GM19328 (cell line): ENCODE results near the gene CDH4.

ENCODE experiments used
- ATAC-seq: cut with Tn5 transposase; IDR thresholded peaks from one replicate; pipeline ENCODE4 v1.9.1; 2021; ENCODE audit warnings: mild to moderate bottlenecking, moderate library complexity; ENCODE audit not compliant: unreplicated experiment

Gene CDH4

DNA sequence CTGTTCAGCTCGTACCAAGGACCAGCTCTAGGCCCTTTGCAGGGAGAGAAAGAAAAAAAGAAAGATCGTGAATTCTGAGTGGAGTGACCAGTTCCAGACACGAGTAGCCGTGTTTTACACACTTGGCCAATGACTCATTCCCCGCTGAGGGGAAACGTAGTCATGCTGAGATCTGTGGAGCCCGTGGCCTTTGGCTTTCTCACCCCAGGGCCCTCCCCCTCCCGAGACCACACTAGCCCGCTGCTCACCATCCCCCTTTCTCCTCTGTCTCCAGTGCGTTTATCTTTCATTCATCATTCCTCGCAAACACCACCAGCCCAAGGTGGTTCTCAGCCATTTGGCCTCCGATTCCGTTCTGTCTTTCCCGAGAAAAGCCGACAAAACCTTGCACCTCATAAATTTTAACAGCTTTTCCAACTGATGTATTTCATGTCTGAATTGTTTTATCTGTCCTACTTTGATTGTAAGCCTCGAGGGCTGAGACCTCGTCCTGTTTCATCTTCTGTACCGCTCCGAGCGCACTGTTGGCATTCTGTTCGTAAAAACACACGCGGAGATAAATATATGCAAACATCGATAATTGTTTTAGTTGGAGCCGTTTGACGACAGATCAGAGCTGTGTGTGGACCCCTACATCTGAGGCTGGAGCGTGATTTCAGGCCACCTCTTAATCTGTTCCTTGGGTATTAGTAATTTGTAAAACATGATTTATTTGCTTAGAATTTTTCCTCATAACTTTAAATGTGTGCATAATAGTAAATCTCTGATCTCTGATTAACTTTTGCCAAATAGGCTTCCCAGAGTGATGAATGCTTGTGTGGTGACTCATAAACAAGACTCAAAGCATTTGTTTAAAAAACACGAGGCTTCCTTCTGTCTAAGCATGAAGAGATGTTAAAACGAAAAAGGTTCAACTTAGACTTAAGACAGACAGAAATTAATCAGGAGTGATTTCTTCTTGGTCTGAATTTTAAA, 336.6 kb downstream of the CDH4 start:
- ATAC-seq, result no peak

DNA sequence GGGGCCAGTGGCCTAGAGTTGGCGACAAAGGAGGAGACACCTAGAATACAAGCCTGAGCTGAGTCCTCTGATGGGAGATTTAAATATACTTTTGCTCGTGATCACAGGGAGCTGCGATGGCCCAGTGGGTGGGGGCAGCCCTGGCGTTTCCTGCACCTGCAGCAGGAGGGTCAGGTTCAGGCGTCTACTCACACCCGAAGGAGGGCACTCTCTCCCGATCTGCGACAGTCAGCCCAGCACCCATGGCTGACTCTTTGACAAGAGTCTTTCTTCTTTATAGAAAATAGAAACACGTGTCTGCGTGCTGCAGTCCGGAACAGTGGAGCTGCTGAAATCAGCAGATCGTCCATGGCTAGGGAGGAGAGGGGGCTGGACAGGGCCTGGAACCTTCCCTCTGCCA, 338.2 kb downstream of the CDH4 start:
- ATAC-seq, result no peak

DNA sequence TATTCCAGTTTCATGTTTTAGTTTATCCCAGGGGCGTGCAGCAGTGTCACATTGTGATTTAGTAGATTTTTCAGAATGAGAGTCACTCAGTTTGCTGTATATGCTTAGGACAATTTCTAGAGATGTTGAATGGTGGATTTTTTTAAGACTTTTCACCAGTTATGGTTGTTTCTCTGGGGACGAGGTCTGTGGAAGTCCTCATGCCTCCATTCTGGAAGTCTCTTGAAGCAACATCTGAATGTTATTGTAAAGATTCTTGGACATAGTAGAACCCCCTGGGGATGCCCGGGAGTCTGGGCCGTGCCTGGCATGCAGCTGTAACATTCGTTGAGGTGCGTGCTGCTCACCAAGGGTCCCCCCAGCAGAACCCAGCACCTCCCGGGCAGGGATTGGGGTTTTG, 341.5 kb downstream of the CDH4 start:
- ATAC-seq, result no peak

DNA sequence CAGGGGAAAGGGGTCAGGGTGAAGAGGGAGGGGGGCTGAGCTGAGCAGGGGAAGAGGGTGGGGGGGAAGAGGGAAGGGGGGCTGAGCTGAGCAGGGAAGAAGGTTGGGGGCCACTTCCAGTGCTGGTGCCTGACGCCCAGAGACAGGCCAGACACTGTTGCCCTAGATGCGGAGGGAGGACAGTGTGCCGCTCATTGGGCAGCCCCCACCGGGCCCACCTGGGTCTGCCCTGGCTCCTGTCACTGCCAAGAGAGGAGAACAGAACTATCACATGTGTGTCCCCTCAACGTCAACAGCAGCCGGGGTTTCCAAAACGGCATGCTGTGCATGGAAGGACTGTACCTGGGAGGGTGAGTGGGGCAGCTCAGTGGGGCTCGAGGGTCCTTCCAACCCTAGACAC, 342.1 kb downstream of the CDH4 start:
- no peak for ATAC-seq

DNA sequence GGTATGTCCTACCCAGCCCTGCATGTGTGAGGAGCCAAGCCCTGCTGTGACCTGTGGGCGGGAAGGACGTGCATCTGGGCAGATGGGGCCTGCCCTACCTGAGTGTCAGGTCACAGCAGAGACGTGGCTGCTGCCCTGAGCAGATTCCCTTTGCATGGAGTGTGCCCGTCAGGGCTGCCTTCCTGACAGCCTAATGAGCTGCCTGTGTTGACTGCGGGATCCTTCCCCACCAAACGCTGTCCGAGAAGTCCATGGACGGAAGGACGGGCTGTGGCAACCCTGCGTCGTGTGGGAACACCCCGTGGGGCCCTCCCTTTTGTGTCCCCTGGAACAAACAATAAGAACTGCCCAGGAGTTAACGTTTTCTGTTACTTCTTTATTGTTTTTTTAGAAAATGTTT, 343.2 kb downstream of the CDH4 start:
- no peak for ATAC-seq

DNA sequence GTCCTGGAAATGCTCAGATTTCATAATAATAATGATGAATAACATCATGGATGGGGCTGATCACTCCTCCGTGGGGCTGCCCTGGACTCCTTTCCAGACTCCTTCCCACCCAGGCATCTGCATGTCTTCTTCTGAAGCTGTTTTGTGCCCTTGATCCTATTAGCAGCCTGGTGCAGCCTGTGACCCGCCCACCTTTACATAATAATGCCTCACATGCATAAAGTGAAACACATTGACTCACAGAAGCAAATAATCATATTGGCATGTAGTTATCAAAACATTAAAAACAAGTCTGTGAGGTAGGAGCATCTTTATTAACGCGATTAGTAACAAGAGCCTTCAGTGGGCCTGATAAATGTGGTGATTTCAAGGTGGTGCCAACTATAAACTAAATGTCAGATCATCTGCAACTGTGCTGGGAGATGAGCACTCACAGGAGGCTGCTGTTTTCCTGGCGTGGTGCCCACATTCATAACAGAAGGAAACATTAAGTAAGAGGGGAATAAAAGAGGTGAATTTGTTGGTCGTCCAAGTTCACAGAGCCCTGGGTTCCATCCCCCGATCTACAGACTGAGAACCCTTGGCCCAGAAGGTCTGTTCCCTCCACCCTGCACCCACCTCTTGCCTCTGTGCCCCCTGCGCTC, 344.7 kb downstream of the CDH4 start:
- no peak for ATAC-seq

DNA sequence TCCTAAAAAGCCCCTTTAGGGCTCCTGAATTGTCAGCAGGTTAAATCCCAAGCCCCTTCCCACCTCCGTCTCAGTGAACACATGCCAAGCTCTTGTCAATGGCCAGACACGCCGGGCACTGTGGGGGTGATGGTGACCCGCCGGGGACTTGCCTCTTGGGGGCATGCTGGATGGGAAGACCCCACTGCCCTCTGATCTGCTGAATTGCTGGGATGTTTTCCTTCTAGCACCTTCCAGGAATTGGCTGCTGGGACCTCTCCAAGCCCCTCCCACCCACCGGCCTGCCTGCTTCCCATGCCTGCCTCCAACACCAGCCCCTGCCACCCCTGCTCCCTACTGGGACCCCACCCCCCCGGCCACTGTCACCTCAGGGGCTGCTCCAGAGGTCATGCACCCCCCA, 345.9 kb downstream of the CDH4 start:
- ATAC-seq, result no peak

DNA sequence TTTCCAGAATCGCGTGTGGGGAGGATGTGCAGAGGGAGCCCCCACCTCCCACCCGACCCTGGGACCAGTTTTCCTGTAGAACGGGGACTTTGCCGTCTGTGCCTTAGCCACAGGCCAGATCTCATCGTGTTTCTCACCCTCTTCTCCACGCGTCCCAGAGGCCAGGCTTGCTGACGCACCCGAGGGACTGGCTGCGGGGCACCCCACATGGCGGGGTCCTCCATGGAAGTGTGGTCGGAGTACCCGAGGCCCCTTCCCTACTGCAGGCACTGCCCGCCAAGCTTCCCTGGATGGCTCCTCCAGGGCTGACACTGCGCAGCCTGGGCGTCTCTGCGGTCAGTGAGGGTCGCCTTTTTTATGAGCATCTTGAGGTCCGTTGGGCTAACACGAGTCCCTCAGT, 346.5 kb downstream of the CDH4 start:
- no peak for ATAC-seq

DNA sequence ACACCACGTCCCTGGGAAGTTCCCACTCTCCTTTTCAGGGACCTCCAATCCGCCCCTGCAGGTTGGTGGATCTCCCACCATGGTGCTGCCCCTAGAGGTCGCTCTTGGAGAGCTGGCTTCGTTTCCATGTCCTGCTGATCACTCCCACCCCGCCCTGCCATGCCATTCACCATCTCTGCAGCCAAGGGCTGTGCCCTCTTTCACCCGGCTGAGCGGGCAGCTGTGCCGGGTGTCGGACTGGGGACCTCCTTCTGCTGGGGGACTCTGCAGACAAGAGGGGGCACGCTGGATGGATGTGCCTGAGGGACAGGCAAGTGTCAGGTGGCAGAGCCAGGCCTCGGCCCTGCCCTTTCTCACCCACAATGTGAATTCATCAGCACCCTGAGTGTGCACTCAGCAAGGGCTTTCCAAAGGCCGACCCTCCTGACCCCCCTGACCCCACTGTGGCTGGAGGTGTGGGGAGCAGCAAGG, 347.0 kb downstream of the CDH4 start:
- ATAC-seq, result no peak

DNA sequence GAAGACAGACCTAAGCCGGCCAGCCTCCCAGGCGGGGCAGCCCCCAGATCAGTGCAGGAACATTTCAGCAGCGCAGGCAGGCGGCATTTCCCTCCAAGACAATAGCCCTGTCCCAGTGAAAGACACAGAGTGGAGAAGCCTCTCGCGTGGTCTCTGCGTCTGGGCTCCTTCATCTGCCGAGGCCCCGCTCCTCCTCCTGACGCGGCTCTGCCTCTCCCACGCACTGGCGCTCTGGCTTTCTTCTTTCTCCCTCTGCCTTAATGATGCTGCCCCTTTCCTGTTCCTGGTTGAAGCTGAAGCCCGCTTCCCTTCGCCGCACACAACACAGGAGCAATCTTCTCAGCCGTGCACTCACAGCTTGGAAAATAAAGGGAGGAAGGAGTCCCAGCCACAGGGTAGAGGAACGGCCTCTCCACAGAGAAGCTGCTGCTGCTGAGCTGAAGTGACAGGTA, 347.5 kb downstream of the CDH4 start:
- ATAC-seq, result no peak

DNA sequence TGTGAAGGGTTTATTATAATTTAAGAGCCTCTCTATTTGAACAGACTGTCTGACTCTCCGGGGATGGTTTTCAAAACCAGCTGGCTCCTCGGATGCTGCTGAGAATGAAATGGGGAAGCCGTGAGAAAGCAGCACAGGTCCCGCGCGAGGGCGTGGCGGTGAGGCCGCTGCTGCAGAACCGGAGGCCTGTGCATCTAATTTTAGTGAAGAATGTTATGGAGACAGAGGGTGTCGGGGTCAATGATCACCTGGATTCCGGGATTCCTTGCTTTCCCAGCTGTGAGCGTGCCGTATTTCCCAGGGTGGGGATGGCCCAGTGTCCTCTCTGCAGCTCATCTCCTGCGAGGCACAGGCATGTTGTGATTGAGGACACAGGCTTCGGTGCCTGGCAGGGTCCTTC, 348.0 kb downstream of the CDH4 start:
- ATAC-seq, result no peak

DNA sequence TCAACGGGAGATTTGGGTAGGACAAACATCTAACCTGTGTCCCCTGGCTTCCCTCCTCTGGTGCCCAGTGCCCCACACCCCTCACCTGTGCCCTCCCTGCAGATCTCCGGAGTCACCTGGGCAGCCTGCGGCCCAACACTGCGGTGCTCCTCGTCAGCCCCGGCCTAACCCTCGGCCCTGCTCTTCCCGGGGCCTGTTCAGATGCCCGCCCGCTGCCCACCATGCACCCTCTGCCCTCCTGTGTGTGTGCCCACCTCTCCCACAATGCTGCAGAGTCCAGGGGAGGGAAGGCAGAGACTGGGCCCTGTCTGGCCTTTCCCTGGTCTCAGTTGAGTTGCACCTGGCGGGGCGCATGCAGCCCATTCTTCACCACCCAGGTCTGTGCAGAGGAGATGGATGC, 349.3 kb downstream of the CDH4 start:
- ATAC-seq, result no peak

DNA sequence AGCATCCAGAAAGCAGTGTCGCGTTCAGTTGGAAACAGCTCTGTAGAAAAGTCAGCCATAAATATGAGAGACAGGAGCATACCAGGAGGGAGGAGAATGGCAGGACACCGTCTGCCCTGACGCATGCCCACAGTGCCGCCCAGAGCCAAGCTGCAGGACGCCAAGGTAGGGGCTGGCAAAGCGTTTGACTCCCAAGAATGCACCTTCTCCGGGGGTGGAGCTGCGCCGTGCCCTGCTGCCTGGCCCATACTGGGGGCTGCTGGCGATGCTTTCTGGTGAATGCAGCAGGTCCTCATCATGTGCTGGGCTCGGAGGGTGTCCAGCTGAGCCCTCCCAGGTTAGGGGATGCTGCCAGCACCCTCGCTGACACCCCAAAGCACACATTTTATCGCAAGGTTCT, 349.8 kb downstream of the CDH4 start:
- no peak for ATAC-seq

DNA sequence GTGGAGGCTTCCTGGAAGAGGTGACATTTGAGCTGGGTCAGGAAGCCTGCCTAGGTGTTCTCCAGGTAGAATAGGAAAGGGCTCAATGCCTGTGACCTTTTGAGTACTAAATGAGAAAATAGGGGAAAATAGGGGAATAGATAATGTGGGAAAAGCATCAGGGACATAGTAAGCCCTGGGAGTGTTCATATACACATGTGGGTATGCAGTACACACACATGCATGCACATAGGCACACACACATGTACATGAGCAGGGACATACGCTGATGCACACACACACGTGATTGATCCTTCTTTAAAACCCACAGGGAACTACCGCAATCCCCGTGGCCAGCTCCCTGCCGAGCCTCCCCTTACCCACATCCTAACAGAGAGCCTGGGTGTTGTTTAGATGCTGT, 351.7 kb downstream of the CDH4 start:
- ATAC-seq, result no peak

DNA sequence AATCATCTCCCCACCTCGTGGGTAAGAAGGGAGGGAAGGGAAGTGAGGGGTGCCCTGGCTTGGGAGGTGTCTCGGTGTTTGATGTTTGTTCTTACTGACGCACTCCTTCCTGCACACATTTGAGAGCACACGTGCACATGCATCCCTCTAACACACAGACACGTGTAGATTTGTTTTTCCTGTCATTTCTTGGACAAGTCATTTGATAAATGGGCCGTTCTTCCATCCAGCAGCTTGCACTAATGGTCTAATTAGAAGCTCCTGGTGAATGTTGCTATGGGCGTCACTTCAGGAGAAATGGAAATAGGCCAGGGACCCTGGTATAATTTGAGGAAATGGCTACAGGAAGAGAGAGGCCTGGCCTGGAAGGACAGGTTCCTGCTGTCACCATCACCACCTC, 352.5 kb downstream of the CDH4 start:
- ATAC-seq, result no peak

DNA sequence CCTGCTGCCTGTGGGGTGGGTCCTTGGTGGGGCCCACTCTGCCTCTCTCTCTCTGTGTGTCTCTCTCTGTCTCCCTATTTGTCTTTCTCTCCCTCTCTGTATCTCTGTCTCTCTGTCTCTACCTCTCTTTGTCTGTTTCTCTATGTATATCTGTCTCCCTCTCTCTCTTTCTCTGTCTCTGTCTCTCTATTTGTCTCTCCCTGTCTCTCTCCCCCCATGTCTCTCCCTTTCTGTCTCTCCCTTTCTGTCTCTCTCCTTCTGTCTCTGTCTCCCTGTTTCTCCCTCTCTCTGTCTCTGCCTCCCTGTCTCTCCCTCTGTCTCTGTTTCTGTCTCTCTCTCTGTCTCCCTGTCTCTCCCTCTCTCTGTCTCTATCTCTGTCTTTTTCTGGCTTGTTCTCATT, 353.2 kb downstream of the CDH4 start:
- ATAC-seq, result no peak

DNA sequence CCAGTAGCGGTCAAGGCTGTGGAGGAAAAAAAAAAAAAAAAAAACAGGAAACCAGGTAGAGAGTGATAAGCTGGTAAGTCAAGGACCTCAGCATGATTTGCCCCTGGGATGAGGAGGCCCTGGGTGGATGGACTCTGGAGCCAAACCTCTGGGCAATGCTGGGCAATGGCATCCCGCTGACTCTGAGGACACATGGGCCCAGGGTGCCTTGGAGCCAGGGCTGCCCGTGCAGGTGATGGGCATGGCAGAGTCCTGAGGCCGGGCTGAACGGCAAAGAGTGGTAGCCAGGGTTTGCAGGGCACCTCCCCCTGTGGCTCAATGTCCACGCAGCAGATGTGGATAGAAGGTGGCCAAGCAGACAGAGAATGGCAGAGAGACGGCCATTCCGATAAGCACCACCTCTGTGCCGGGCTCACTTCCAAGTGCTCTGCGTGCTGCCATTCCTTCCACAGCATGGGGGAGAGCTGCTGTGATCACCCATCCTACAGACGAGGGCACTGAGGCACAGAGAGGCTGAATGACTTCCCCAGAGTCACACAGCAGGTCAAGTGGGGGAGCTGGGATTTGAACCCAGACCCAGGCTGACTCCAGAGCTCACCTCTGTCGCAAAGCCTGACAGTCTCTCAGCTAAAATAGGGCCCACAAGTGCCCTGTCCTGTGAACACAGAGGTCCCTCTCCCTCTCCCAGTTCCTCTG, 353.9 kb downstream of the CDH4 start:
- ATAC-seq, result no peak

DNA sequence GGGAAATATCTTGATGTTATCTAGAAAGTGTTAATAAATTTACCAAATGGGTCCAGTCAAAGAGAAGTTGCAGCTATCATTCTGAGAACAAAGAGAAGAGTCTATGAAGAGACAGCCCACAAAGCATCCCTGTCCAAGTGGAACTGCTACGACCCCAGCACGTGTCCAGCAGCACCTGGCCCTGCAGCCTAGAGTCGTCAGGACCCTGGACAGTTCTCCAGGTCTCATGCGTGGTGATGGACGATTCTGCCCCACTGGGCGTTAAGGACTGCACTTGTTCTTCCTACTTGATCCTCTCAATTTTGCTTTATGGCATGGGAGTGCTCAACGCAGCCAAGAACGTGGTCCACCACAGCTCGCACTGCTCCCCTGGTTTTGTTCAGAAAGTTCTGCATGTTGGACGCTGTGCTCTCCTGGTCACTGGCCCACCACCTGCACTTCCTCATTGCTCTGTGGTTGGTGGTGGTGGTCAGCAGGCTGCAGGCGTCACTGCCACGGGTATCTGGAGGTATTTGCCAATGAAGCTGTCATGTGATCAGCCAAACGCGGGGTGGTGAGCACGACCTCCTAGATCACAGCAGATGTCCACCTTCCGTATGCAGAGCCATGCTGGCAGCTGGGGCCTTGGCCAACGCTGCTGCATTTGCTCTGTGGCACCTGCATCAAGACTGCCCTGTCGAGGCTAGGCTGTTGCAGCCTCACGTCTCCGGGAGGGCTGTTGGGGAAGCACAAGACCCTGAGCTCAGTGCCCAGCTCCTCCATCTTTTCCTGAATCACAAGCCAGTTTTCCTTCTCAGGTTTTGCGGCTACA, 356.4 kb downstream of the CDH4 start:
- ATAC-seq, result no peak

DNA sequence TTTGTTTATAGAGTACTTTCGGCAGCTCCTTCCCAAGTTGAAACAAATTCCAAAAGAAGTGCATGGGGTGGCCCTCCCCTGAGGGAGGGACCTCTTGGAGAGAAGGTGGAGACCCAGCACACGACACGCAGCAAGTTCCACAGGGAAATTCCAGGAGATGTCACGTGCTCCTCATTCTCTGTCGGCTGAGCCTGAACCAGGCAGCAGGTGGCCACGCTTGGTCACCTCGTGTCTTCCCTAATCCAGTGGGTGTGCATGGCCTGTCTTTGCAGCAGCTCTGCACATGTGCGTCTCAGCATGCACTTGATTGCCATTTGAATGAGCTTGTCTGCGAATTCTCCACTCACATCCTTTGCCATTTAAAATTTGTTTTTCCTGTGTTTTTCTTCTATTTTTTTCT, 357.4 kb downstream of the CDH4 start:
- no peak for ATAC-seq

DNA sequence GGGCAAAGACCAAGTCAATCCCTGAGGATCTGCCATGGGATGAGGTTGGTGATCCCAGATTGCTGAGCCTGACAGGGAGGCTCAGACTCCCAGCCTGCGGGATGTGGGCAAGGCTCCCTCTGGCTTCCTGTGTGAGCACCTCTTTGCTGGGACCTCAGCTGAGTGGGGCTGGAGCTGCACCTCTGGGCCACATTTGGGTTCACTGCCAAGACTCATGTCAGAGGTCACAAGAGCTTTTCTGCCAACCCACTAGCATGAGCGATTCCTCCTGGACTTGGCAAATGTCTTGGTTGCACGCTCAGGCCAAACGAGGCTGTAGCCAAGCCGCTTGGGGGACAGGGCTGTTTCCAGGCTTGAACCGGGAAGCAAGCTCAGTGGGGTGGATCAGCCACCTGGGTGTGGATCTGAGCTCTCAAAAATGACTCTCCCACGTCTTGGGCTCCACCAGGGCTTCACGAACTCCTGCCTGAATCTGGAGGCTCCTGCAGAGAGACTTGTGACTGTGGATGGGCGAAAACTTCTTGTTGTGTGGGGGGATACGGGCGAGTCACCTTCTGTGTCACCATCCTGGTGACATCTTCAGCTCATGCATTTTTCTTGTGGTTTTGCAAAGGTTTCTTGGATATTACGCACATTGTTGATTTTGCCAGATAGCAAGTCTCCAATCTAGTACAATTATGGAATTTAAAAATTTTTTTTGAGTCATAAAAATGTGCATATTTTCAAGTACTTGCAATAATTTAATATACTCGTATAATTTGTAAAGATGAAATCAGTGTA, 359.5 kb downstream of the CDH4 start:
- no peak for ATAC-seq
